KG1 (cell line): ENCODE data around the gene HORMAD1.
"Not testable (repeated sequence)": the region's sequence is repeated elsewhere in the genome, so short reads cannot be mapped to it uniquely, and the experiment has no call there.

Experiments
- DNase-seq: peaks from one replicate; lab custom pipeline; 2025; lab: John Stamatoyannopoulos, UW

Gene HORMAD1

DNA sequence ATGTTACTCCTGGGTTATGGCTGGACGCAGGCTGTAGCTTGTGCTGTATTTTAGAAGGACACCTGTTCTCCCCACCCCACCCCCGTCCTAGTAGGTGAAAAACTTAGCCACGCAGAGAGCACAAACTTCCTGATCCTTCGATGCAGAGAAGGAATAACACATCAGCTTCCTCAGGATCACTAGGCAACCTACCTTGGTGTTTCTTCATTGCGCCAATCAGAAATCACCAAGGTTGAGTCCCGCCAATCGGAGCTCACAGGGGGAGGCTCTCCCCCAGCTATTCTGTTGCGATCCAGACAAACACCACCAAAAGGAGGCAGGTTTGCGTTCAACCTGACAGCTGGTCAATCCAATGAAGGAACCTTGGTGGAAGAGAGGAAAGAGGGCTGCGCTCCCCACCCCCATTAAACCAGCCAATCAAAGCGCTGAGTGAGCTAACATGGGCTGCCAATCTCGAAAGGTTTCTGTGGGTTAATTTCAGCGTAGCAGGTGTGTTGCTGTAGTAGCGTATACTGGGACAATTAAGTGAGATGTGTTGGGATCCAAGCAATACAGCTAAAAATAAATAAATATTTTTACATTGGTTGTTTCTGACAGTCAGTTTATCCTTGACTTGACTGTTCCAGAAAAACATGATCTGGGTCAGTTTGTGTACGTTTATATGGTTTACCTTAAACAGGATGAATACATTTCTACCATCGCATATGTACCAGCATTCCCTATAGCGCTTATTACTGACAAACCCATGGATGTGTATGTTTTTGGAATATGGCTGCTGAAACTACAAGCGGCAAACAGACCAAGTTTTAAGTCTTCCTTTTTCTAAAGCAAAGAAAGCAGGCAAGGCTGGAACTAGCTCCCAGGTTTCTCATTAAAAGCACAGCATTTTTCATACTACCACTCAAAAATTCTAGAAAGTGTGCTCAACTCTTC is 23.4 kb downstream of the HORMAD1 start, which contains the start of gene GOLPH3L:
Gene GOLPH3L, minus strand, starts transcription at position 160 of the 933 bp plus-strand sequence. CDS start 2,316 bp downstream, outside the sequence.
- peak; percentile 97 for DNase-seq

DNA sequence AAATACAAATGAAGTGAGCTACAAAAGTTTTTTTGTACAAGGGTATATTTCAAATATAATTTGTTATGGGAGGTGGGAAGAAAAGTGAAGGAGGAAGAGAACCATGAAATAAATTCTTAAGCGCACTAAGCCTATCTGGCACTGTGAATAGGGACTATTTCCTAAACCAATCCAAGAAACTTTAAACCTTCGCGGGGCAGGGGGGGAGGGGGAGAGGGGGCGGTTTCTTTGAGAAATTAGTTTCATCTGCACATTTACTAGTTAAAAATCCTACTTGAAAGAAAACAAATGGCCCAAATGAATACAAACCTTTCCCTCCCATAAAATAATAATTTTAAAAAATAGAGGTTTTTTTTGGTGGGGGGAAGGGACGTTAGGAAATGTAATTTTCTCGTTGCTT is 24.1 kb downstream of the HORMAD1 start:
- peak; percentile 10 for DNase-seq

DNA sequence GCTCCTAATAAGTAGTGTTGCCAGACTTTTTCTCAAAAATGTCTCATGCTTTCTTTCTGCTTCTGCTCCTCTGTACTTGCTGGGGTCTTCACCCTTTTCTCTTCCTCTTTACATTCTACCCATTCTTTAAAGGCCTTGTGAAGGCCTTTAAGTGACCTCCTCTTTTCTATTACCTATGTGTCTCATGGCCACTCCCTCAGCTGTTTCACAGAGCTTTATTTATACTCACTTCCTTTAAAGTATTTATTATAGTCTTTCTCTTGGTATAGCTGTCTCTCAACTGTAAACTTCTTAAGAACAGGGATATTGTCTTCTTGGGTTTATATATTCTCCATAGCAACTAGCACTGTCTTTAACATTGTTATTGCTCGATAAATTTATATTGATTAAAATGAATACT is 24.5 kb downstream of the HORMAD1 start:
- no peak for DNase-seq

DNA sequence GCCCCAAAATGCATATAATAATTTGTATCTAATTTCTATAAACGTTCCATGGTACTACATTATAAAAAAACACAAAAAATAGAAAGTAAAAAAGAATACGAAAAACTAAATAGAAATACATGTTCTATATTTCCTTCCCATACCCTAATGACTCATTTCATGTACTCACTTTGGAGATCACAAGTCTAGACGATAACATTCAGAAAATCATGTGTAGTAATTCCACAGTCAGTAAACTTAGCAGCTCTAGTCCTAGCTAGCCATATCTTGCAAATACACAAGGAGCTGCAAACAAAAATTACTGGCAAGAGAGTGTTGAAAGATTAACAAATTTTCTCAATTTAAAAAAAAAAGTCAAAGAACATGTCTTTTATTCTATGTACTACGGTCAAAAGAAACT is 25.1 kb downstream of the HORMAD1 start:
- no peak for DNase-seq

DNA sequence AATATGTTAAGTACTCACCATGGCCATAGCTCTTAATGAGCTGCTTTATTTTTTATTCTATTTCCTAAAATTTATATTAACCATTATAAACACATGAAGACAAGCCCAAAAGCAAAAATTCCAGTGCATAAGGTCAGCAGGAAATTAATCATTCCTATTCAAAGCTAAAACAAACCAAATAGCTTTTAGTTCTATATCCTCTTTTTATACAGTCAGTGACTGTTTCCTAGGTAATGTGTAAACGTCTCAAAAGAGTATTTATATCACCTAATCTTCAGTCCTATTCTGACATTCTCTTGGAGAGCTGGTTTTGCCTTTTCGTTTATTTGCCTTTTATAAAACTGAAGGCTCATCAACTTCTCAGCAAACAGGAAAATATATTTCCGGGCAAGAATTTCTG is 28.0 kb downstream of the HORMAD1 start:
- no peak for DNase-seq

DNA sequence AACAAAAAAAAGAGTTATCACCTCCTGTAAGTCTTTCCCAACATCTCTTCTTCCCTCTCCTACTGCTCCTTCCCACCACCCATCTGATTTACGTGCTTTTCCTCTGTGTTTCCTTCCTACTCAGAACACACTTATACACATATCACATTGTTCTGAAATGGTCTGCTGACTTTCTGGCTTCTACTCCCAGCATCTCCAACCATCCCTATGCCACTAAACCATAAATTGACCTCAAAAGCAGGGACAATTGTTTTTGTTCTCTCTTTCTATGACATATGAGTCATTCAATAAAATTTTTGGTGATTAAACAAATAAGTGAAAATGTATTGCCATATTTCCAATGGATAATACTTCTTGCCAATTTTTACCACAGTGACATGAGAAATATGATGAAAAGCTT is 31.9 kb downstream of the HORMAD1 start:
- DNase-seq: no peak

DNA sequence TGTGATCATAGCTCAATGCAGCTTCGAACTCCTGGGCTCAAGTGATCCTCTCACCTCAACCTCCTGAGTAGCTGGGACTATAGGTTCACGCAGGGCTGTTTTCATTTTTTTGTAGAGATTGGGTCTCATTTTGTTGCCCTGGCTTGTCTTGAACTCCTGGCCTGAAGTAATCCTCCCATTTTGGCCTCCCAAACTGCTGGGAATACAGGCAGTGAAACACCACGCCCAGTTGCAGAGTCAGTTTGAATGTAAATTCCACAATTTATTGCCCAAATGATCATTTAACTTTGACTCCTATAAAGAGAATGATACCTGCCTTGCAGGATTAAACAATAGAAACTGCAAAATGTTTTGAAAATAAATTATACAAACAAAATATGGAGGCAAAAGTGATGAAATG is 34.4 kb downstream of the HORMAD1 start:
- DNase-seq: no peak

DNA sequence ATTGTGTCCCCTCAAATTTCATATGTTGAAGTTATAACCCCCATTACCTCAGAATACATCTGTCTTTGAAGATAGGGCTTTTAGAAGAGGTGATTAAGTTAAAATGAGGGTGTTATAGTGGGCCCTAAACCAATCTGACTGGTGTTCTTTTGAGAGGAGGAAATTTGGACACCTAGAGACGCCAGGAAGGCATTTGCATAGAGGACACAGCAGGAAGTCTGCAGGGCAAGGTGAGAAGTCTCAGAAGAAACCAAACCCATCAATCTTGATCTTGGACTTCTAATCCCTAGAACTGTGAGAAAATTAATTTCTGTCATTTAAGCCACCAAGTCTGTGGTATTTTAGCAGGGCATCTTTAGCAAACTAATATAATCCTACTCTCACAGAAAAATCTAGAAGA is 36.8 kb downstream of the HORMAD1 start:
- DNase-seq: no peak

DNA sequence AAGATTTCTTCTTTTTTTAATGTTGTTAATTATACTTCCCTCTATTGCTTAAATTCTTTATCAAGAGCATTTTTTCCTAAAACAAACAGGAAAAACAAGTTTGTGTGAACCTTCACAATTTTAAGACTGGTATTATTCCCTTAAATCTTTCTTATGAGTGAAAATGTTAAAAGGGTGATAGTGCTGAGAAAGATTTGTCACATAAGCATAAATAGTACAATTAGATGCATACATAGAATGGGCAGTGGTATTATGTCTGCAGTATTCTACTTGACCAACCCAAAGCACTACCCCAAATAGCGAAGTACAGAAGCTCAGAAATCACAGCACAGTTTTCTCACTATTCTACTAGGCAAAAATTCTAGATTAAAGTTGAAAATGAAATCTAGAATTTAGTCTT is 41.7 kb downstream of the HORMAD1 start:
- DNase-seq: no peak

DNA sequence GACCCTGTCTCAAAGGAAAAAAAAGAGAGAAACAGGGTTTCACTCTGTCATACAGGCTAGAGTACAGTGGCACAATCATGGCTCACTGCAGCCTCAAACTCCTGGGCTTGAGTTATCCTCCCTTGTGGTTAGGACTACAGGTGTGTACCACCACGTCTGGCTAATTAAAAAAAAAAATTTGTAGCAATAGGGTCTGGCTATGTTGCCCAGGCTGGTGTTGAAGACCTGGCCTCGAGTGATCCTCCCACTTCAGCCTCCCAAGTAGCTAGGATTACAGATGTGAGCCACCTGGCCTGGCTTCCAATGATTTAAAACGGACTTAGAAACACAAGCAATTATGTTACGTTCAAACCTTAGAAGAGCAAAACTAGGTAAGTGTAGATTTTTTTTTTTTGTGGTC is 45.8 kb downstream of the HORMAD1 start:
- DNase-seq: no peak

DNA sequence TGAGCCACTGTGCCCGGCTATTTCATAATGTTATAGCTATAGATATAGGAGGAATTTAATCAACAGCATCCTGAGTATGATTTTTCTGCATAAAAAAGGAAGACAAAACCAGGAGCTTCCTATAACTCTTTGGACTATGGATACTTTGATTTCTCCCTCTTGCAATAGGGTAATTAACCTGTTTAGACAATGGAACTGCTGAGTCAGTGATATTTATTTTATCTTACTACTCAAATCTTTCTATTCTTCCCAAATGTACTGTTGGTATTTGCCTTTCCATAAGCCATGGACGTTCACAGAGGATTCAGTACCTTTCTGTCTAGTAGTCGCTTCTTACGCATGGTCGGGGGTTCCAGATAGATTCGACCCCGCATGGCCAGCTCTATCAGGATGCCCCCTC is 57.4 kb downstream of the HORMAD1 start:
- no peak for DNase-seq

DNA sequence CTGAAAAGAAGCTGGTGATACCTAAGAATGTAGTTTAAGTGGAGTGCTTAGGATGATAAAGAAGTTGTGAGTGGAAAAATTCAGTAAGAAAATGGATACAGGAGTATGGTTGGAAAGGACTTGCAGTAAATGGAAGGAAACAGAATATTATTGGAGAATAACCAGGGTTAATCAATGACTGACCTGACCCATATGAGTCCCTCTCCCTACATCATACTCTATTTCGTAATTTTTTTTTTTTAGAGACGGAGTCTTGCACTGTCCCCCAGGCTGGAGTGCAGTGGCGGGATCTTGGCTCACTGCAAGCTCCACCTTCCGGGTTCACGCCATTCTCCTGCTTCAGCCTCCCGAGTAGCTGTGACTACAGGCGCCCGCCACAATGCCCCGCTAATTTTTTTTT is 57.9 kb downstream of the HORMAD1 start:
- DNase-seq: no peak

DNA sequence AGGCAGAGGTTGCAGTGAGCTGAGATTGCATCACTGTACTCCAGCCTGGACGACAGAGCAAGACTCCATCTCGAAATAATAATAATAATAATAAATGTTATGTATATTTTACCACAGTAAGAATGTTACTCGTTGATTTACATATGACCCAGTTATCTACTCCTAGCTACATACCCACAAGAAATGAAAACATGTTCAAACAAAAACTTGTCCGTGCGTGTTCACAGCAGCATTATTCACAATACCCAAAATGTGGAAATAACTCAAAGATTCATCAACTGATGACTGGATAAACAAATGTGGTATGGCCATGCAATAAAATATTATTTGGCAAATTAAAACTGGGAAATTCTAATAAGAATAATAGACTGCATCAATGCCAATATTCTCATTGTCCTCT is 59.5 kb downstream of the HORMAD1 start:
- DNase-seq: no peak

DNA sequence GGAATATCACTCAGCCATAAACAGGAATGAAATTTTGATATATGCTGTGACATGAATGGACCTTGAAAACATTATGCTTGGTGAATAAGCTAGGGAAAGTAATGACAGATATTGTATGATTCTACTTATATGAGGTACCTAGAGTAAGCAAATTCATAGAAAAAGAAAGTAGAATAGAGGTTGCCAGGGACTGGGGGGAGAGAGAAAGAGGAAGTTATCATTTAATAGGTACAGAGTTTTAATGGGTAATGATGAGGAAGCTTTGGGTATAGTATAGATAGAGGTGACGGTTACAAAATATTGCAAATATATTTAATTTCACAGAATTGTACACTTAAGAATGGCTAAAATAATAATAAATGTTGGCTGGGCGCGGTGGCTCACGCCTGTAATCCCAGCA is 60.1 kb downstream of the HORMAD1 start:
- no peak for DNase-seq

DNA sequence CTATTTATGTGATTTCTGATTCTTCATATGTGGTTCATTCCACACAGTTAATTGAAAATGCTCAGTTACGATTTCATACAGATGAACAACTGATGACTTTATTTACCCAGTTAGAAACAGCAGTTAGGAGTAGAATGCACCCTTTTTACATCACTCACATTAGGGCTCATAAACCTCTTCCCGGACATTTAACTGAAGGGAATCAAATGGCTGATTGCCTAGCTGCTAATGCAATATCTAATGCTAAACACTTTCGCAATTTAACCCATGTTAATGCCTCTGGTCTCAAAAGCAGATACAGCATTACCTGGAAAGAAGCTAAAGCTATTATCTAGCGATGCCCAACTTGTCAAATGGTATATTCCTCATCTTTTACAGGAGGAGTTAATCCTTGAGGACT is 63.6 kb downstream of the HORMAD1 start:
- not testable (repeated sequence) for DNase-seq

DNA sequence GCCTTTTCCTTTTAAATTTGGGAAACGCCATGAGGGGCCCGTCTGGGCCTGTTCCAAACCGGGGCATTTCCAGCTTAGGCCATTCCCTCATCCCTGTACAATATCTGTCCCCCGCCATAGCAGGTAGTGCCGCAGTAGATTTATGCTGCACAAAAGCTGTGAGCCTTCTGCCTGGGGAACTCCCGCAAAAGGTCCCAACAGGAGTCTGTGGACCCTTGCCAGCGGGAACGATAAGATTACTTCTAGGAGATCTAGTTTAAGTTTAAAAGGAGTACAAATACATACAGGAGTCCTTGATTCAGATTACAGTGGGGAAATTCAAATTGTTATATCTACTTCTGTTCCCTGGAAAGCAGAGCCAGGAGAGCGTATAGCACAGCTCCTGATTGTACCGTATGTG is 66.1 kb downstream of the HORMAD1 start:
- not testable (repeated sequence) for DNase-seq

DNA sequence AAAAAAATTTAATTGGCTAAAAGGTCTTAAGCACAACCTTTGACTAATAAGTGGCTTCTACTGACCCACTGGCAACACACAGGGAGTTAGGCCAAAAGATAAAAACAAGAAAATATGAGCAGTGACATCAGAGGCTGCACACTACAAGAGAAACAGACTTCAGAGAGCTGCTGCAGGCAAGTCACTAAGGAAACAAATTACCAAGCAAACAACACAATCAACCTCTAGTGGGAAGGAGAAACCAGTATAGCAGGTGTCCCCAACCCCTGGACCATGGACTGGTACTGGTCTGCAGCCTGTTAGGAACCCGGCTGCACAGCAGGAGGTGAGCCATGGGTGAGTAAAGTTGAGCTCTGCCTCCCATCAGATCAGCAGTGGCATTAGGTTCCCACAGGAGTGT is 70.5 kb downstream of the HORMAD1 start:
- DNase-seq: no peak

DNA sequence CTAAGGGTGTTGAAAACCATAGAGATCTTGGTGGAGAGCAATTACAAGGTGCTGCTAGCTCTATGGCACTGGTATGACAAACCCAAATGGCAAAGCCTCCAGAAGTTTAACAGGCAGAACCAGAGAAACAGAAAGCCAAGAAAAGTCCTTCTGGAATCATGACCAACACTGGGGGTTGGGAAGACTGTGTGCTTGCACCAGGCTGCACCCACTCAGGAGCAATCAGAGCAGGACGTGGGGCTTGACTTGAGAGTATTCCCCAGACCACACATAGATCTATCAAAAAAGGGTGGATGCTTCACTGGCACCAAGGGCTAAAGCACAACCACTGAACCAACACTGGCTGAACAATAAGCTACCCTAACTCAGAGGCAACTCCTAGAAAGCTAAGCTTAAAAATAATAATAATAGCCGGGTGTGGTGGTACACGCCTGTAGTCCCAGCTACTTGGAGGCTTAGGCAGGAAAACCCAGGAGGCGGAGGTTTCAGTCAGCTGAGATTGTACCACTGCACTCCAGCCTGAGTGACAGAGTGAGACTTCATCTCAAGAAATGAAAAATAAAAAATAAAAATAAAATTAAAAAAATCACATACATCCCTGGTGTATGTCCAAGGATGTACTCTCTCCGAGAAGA is 71.1 kb downstream of the HORMAD1 start:
- DNase-seq: no peak
